A673 (cell line): Measurements from ENCODE around the gene KLHL26. TPM values are rescaled to one million over a fixed set of nuclear protein-coding genes. Genes with fewer than 3 reads are reported as not detected.

ENCODE experiments used
- BruUV-seq: library from RNA; stranded (reverse); fragments of 400-500 nt; replicated peaks from 2 replicates; lab custom pipeline; 2021; lab: Mats Ljungman, UMichigan
- CTCF ChIA-PET: fragments of 300-600 bp; sonication (Branson Sonifier 250); formaldehyde crosslinking; loops from one replicate; lab custom pipeline; 2022; ENCODE audit warnings: antibody characterized with exemption; lab: Charles Lee
- POLR2A ChIA-PET: fragments of 300-600 bp; sonication (Branson Sonifier 250); formaldehyde crosslinking; loops from one replicate; lab custom pipeline; 2022; ENCODE audit warnings: antibody characterized with exemption; ENCODE audit not compliant: low non-redundant PET; lab: Charles Lee
- DNase-seq: peaks from one replicate; pipeline ENCODE4 v3.0.0-alpha.2; 2015; ENCODE audit warnings: low spot score
- H3K27ac ChIP-seq: fragments of 200-600 bp; sonication (generic); 2 replicates; pipeline ENCODE4 v1.5.1; 2016; ENCODE audit warnings: mixed run types, low read depth, mild to moderate bottlenecking, mixed read lengths, antibody characterized with exemption, low read length; ENCODE audit not compliant: poor library complexity, severe bottlenecking
- H3K27me3 ChIP-seq: fragments of 200-600 bp; sonication (generic); replicated peaks from 2 replicates; pipeline ENCODE4 v1.6.1; 2017; ENCODE audit warnings: mixed run types, low read depth, mild to moderate bottlenecking, mixed read lengths, antibody characterized with exemption, low read length; ENCODE audit not compliant: insufficient read depth, poor library complexity
- H3K36me3 ChIP-seq: fragments of 200-600 bp; sonication (generic); 2 replicates; pipeline ENCODE4 v1.6.1; 2016; ENCODE audit warnings: mixed run types, mild to moderate bottlenecking, mixed read lengths, antibody characterized with exemption, low read length; ENCODE audit not compliant: insufficient read depth, poor library complexity, severe bottlenecking
- H3K4me1 ChIP-seq: fragments of 200-600 bp; sonication (generic); 2 replicates; pipeline ENCODE4 v1.6.1; 2017; ENCODE audit warnings: mixed run types, mild to moderate bottlenecking, mixed read lengths, antibody characterized with exemption, low read length; ENCODE audit not compliant: insufficient read depth, poor library complexity, severe bottlenecking
- H3K4me3 ChIP-seq: fragments of 200-600 bp; sonication (generic); 2 replicates; pipeline ENCODE4 v1.5.1; 2016; ENCODE audit warnings: low read depth, mixed run types, mild to moderate bottlenecking, mixed read lengths, low read length; ENCODE audit not compliant: poor library complexity, severe bottlenecking
- H3K9me3 ChIP-seq: fragments of 200-600 bp; sonication (generic); 2 replicates; pipeline ENCODE4 v1.6.1; 2016; ENCODE audit warnings: mixed run types, low read depth, mild to moderate bottlenecking, mixed read lengths, antibody characterized with exemption, low read length; ENCODE audit not compliant: poor library complexity, severe bottlenecking
- EZH2 ChIP-seq: fragments of 200-600 bp; sonication (generic); IDR thresholded peaks from 2 replicates; pipeline ENCODE4 v1.6.1; 2017; ENCODE audit warnings: borderline replicate concordance, low read depth, mild to moderate bottlenecking, mixed read lengths, antibody characterized with exemption, low read length; ENCODE audit not compliant: poor library complexity, severe bottlenecking
- intact Hi-C: fragments of 100-400 bp; cut with micrococcal nuclease; formaldehyde crosslinking; loops from one replicate; pipeline ENCODE4 v1.10.0; 2022; ENCODE audit not compliant: unreplicated experiment
- total RNA-seq: library from RNA; stranded (reverse); gene quantifications from 2 replicates; pipeline ENCODE4 v1.2.3, GENCODE V29; 2021
- TF ChIP-seq, protein P1 (sequence below): fragments of 300-800, 200-600 bp; sonication (generic); conservative IDR thresholded peaks from 2 replicates; pipeline ENCODE4 v1.5.1; 2017; ENCODE audit warnings: low read depth, mild to moderate bottlenecking, antibody characterized with exemption, low read length, moderate library complexity, mixed read lengths

KLHL26 gene
- total RNA-seq, 1 experiment from 2014 or later = 16.3 TPM

DNA sequence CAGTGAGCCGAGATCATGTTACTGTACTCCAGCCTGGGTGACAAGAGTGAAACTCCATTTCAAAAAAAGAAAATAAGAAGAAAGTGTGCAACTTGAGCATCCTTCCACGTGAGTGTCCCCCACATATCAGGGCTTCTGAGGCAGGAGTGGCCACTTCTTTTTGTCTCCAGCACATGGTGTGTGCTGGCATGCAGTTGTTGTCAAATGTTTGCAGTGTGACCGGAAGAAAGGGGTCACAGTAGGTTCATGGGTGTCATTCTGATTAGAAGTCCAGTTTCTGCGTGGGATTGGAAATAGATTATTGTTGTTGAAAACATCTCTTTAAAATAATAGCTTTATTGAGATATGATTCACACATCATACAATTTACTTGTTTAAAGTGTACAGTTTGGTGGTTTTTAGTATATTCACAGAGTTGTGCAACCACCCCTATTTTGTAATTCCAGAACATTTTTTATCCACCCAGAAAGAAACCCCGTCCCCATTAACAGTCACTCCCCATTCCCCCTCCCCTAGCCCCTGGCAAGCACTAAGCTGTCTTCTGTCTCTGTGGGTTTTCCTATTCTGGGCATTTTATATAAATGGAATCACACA is 48.9 kb downstream of the KLHL26 start:
- CTCF ChIA-PET = no interaction called here

DNA sequence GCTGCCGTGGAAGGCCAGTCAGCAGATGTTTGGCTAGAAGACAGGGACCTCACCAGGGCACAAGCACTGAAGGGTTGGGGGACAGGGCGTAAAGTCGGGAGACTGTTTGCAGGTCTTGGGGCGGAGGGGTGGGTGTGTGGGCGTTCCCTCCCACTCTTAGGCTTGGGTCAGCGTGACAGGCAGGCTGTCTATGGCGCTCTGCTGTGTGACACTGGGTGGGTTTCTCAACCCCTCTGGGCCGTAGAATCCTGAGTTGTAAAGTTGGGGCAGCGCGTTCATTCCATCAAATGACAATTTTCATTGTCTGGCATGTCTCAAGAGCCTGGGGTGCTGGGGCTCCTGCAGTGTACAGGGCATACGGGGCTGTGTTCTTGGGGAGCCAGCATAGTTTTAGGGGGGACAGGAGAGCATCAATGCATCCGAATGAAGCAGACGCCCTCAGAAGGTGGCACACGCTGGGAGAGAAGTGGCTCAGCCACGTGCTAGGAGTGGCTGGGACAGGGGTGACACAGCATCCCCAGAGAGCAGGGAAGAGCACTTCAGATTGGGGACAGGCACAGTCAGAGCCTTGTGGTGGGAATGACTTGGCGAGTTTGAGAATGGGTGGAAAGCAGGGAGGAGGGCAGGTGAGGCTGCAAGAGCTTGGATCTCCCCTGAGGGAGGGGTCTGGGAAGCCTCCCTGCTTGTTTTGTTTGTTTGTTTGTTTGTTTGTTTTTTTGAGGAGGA is 51.1 kb downstream of the KLHL26 start:
- intact Hi-C loops = no loop called here
- CTCF ChIA-PET = no interaction called here
- no TSS peak for BruUV-seq

More for the DNA sequence above, 48.9 kb downstream of the KLHL26 start:
- Histone ChIP-seq H3K4me3 (no peak overlapping the region), H3K9me3 (no peaks in the 10 kb centered on the region), H3K4me1 (peaks cover 12% of the 10 kb centered on the region), H3K27ac (no peak overlapping the region), H3K27me3 (no peaks in the 10 kb centered on the region), H3K36me3 (no peaks in the 10 kb centered on the region)
- intact Hi-C loops = no loop called here
- DNase-seq = no peak
- TF ChIP-seq EZH2 = no peak
- TF ChIP-seq, protein P1, sequence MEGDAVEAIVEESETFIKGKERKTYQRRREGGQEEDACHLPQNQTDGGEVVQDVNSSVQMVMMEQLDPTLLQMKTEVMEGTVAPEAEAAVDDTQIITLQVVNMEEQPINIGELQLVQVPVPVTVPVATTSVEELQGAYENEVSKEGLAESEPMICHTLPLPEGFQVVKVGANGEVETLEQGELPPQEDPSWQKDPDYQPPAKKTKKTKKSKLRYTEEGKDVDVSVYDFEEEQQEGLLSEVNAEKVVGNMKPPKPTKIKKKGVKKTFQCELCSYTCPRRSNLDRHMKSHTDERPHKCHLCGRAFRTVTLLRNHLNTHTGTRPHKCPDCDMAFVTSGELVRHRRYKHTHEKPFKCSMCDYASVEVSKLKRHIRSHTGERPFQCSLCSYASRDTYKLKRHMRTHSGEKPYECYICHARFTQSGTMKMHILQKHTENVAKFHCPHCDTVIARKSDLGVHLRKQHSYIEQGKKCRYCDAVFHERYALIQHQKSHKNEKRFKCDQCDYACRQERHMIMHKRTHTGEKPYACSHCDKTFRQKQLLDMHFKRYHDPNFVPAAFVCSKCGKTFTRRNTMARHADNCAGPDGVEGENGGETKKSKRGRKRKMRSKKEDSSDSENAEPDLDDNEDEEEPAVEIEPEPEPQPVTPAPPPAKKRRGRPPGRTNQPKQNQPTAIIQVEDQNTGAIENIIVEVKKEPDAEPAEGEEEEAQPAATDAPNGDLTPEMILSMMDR = no peak
- TSS peak; percentile 47 for BruUV-seq
- POLR2A ChIA-PET = no interaction called here

GRCh38 chr19:18696023-18696422 is 59.2 kb downstream of the KLHL26 start:
- POLR2A ChIA-PET = no interaction called here
- CTCF ChIA-PET = no interaction called here
- H3K36me3 ChIP-seq = no peaks in the 10 kb centered on the region
- DNase-seq = no peak
- no TSS peak for BruUV-seq
- TF ChIP-seq, protein P1 = no peak
- TF ChIP-seq EZH2 = no peak
- no peak overlapping the region for H3K27ac ChIP-seq
- no peaks in the 10 kb centered on the region for H3K27me3 ChIP-seq
- no peak overlapping the region for H3K4me3 ChIP-seq
- no peaks in the 10 kb centered on the region for H3K9me3 ChIP-seq
- peaks cover 22% of the 10 kb centered on the region for H3K4me1 ChIP-seq
- intact Hi-C loops = no loop called here

More for the DNA sequence above, 51.1 kb downstream of the KLHL26 start:
- Histone ChIP-seq H3K9me3 (no peaks in the 10 kb centered on the region), H3K4me1 (peaks cover 10% of the 10 kb centered on the region), H3K36me3 (no peaks in the 10 kb centered on the region), H3K4me3 (no peak overlapping the region), H3K27ac (no peak overlapping the region), H3K27me3 (no peaks in the 10 kb centered on the region)
- no peak for DNase-seq
- TF ChIP-seq EZH2 = no peak
- TF ChIP-seq, protein P1 = no peak
- POLR2A ChIA-PET = no interaction called here
